ENCODE measurements around the gene HSPA5.
"Not testable (repeated sequence)": the region's sequence is repeated elsewhere in the genome, so short reads cannot be mapped to it uniquely, and the experiment has no call there.

The HSPA5 gene

DNA sequence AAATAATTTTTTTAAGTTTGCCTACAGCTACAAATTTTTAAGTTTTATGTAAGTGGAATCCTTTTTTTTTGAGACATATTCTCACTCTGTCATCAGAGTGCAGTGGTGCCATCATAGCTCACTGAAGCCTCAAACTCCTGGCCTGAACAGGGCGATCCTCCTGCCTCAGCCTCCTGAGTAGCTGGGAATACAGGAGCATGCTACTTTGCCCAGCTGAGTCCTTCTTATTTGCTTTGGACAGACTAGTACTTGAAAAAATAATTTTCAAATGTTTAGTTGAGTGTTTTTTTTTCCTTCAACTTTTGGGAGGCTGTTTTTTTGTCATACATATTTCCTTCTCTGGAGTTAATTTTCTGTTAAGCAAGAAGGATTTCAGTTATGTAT lies 27.9 kb upstream of the HSPA5 start:
- WGBS: 100% methylated on average over 1 of the region's 1 CpG
- Histone ChIP-seq H3K9me3 (ENCODE audit: control insufficient read depth, low read length) (no peaks in the 10 kb centered on the region), H3K27ac (ENCODE audit: low read length, poor library complexity, severe bottlenecking) (no peak overlapping the region)

DNA sequence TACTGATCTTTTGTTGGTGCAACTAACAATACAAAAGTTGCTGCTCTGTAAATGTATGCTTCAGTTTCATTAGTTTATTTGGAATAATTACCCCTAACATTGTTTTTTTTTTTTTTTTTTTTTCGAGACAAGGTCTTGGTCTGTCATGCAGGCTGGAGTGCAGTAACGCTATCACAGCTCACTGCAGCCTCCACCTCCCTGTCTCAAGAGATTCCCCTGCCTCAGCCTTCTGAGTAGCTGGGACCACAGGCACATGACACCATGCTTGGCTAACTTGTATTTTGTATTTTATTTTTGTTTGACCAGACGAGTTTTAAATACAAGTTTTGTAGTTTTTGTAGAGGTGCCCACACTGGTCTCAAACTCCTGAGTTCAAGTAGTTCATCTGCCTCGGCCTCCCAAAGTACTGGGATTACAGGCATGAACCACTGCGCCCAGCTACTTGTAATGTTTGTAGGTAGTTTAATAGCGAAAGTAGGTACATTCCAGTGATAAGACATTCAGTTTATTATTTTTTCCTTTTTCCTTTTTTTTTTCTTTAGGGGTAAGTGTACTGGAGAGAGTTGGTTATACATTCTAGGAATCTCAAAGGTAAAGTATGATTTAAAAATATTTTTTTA lies 27.4 kb upstream of the HSPA5 start:
- no peak for DNase-seq
- Histone ChIP-seq H2BK5ac (ENCODE audit: low read depth, low read length, poor library complexity, severe bottlenecking) (no peak overlapping the region), H3K79me1 (replicated peaks; ENCODE audit: low read length, poor library complexity, severe bottlenecking) (peaks cover 3% of the 10 kb centered on the region), H3K18ac (ENCODE audit: low read depth in 1 of 2, low read length in 2 of 2) (no peak overlapping the region), H3K4me1 (ENCODE audit: control insufficient read depth, insufficient read depth, low read depth, low read length) (peaks cover 9% of the 10 kb centered on the region), H3K4me2 (ENCODE audit: low read length, poor library complexity, severe bottlenecking) (no peak overlapping the region), H3K4ac (ENCODE audit: low read depth in 1 of 2, low read length in 2 of 2) (no peak overlapping the region), H3K4me3 (ENCODE audit: insufficient read depth in 1 of 2, low read depth in 1 of 2, low read length in 2 of 2) (no peak overlapping the region), H3K36me3 (ENCODE audit: control insufficient read depth in 1 of 2, insufficient read depth in 2 of 2, low read depth in 1 of 2, low read length in 2 of 2) (peaks cover 8 to 16% of the 10 kb centered on the region in 2 experiments), H2AK5ac (ENCODE audit: low read length, severe bottlenecking) (no peak overlapping the region), H2BK120ac (ENCODE audit: low read depth, low read length) (no peak overlapping the region), H2BK12ac (ENCODE audit: low read length in 2 of 2) (no peak overlapping the region), H3K27me3 (ENCODE audit: control insufficient read depth in 1 of 2, insufficient read depth in 1 of 2, low read length in 2 of 2) (no peaks in the 10 kb centered on the region), H3K9ac (ENCODE audit: low read length) (peak overlapping the region; percentile 78), H4K91ac (ENCODE audit: low read length) (no peak overlapping the region), H3K14ac (ENCODE audit: low read length in 2 of 2) (no peak overlapping the region), H2AFZ (ENCODE audit: low read depth, low read length) (no peak overlapping the region), H3K9me3 (ENCODE audit: control insufficient read depth, low read length) (no peaks in the 10 kb centered on the region), H3K27ac (ENCODE audit: low read length, poor library complexity, severe bottlenecking) (no peak overlapping the region), H2BK15ac (ENCODE audit: low read depth, poor library complexity, severe bottlenecking) (no peak overlapping the region), H3K23ac (ENCODE audit: low read length in 2 of 2) (no peak overlapping the region), H4K8ac (ENCODE audit: low read length) (no peak overlapping the region)
- 95% methylated on average over 2 of the region's 6 CpGs for WGBS

More for the DNA sequence above, 27.9 kb upstream of the HSPA5 start:
- no peak overlapping the region for H2AK5ac ChIP-seq (ENCODE audit: low read length, severe bottlenecking)
- peaks cover 3% of the 10 kb centered on the region for H3K79me1 ChIP-seq (replicated peaks; ENCODE audit: low read length, poor library complexity, severe bottlenecking)
- no peak overlapping the region for H3K4me3 ChIP-seq (ENCODE audit: insufficient read depth in 1 of 2, low read depth in 1 of 2, low read length in 2 of 2)
- no peak overlapping the region for H2BK15ac ChIP-seq (ENCODE audit: low read depth, poor library complexity, severe bottlenecking)
- peak overlapping the region; percentile 78 for H3K9ac ChIP-seq (ENCODE audit: low read length)
- no peak overlapping the region for H3K18ac ChIP-seq (ENCODE audit: low read depth in 1 of 2, low read length in 2 of 2)
- no peak overlapping the region for H2AFZ ChIP-seq (ENCODE audit: low read depth, low read length)
- H3K4ac ChIP-seq (ENCODE audit: low read depth in 1 of 2, low read length in 2 of 2): no peak overlapping the region
- H2BK120ac ChIP-seq (ENCODE audit: low read depth, low read length): no peak overlapping the region
- H4K91ac ChIP-seq (ENCODE audit: low read length): no peak overlapping the region
- no peak for DNase-seq
- no peak overlapping the region for H2BK5ac ChIP-seq (ENCODE audit: low read depth, low read length, poor library complexity, severe bottlenecking)
- no peak overlapping the region for H2BK12ac ChIP-seq (ENCODE audit: low read length in 2 of 2)
- H3K4me1 ChIP-seq (ENCODE audit: control insufficient read depth, insufficient read depth, low read depth, low read length): peaks cover 9% of the 10 kb centered on the region
- H3K27me3 ChIP-seq (ENCODE audit: control insufficient read depth in 1 of 2, insufficient read depth in 1 of 2, low read length in 2 of 2): no peaks in the 10 kb centered on the region
- no peak overlapping the region for H4K8ac ChIP-seq (ENCODE audit: low read length)
- H3K4me2 ChIP-seq (ENCODE audit: low read length, poor library complexity, severe bottlenecking): no peak overlapping the region
- no peak overlapping the region for H3K14ac ChIP-seq (ENCODE audit: low read length in 2 of 2)
- peaks cover 3 to 11% of the 10 kb centered on the region in 2 experiments for H3K36me3 ChIP-seq (ENCODE audit: control insufficient read depth in 1 of 2, insufficient read depth in 2 of 2, low read depth in 1 of 2, low read length in 2 of 2)
- H3K23ac ChIP-seq (ENCODE audit: low read length in 2 of 2): peak overlapping the region in 1 of 2 experiments; percentile 89

DNA sequence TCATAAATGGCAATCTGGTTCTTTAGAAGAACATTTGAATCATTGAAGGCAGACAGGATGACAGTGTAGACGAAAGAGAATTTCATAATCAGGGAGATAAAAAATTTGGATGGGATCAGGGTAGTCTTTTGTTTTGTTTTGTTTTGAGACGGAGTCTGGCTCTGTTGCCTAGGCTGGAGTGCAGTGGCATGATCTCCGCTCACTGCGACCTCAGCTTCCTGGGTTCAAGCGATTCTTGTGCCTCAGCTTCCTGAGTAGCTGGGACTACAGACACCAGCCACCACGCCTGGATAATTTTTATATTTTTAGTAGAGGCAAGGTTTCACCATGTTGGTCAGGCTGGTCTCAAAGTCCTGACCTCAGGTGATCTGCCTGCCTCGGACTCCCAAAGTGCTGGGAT lies 22.9 kb upstream of the HSPA5 start:
- H2BK15ac ChIP-seq (ENCODE audit: low read depth, poor library complexity, severe bottlenecking); H2AK5ac ChIP-seq (ENCODE audit: low read length, severe bottlenecking); H3K18ac ChIP-seq (ENCODE audit: low read depth in 1 of 2, low read length in 2 of 2); H3K79me1 ChIP-seq (replicated peaks; ENCODE audit: low read length, poor library complexity, severe bottlenecking); DNase-seq; H3K27me3 ChIP-seq (ENCODE audit: control insufficient read depth in 1 of 2, insufficient read depth in 1 of 2, low read length in 2 of 2); H3K9me3 ChIP-seq (ENCODE audit: control insufficient read depth, low read length); H3K4me3 ChIP-seq (ENCODE audit: insufficient read depth in 1 of 2, low read depth in 1 of 2, low read length in 2 of 2); H3K4me1 ChIP-seq (ENCODE audit: control insufficient read depth, insufficient read depth, low read depth, low read length); H3K4ac ChIP-seq (ENCODE audit: low read depth in 1 of 2, low read length in 2 of 2); H3K4me2 ChIP-seq (ENCODE audit: low read length, poor library complexity, severe bottlenecking); H3K14ac ChIP-seq (ENCODE audit: low read length in 2 of 2); H2BK12ac ChIP-seq (ENCODE audit: low read length in 2 of 2); H4K8ac ChIP-seq (ENCODE audit: low read length); H2AFZ ChIP-seq (ENCODE audit: low read depth, low read length); H2BK120ac ChIP-seq (ENCODE audit: low read depth, low read length); H3K23ac ChIP-seq (ENCODE audit: low read length in 2 of 2); H2BK5ac ChIP-seq (ENCODE audit: low read depth, low read length, poor library complexity, severe bottlenecking); H4K91ac ChIP-seq (ENCODE audit: low read length); H3K9ac ChIP-seq (ENCODE audit: low read length); H3K27ac ChIP-seq (ENCODE audit: low read length, poor library complexity, severe bottlenecking): not testable (repeated sequence)
- 99% methylated on average over 7 of the region's 7 CpGs for WGBS
- H3K36me3 ChIP-seq (ENCODE audit: control insufficient read depth in 1 of 2, insufficient read depth in 2 of 2, low read depth in 1 of 2, low read length in 2 of 2): peaks cover 9 to 17% of the 10 kb centered on the region in 2 experiments

DNA sequence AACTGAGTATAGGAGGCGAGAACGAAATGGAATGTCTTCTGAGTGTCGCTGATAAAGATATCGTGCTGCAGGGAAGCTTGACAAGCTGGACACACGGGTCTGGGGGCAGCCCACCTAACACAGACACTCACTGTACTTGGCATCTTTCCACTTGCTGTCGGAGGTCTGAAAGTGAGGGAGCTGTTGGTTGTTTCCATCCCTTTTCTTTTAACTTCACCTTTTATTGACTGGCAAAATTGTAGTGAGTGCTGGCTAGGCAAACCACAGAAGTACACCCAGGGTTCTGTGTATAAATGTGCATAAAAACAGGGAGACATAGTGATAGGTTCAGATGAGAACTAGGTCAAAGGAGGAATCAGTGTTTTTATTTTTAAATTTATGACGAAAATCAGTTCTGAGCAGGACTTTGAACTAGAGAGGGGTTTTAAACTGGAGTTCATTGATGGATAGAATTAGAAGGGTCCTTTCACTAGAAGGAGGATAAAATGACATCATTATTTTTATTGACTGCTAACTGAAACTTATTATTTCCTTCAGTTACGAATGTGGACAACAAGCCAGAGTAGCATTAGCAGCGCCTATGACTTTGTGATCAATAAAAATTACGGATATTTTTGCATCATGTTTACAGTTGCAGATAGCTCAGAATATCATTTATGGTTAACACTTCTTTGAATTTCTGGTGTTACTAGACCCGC lies 21.3 kb upstream of the HSPA5 start:
- Histone ChIP-seq H3K27me3 (ENCODE audit: control insufficient read depth in 1 of 2, insufficient read depth in 1 of 2, low read length in 2 of 2) (no peaks in the 10 kb centered on the region), H3K4me1 (ENCODE audit: control insufficient read depth, insufficient read depth, low read depth, low read length) (peaks cover 5% of the 10 kb centered on the region)
- WGBS: 39% methylated on average over 8 of the region's 11 CpGs

More for the DNA sequence above, 21.3 kb upstream of the HSPA5 start:
- Histone ChIP-seq H3K9me3 (ENCODE audit: control insufficient read depth, low read length) (no peaks in the 10 kb centered on the region), H3K36me3 (ENCODE audit: control insufficient read depth in 1 of 2, insufficient read depth in 2 of 2, low read depth in 1 of 2, low read length in 2 of 2) (peaks cover 9 to 17% of the 10 kb centered on the region in 2 experiments), H3K27ac (ENCODE audit: low read length, poor library complexity, severe bottlenecking) (no peak overlapping the region), H2BK5ac (ENCODE audit: low read depth, low read length, poor library complexity, severe bottlenecking) (no peak overlapping the region), H3K79me1 (replicated peaks; ENCODE audit: low read length, poor library complexity, severe bottlenecking) (peaks cover 3% of the 10 kb centered on the region), H3K23ac (ENCODE audit: low read length in 2 of 2) (no peak overlapping the region), H3K4ac (ENCODE audit: low read depth in 1 of 2, low read length in 2 of 2) (no peak overlapping the region), H2BK12ac (ENCODE audit: low read length in 2 of 2) (no peak overlapping the region), H4K8ac (ENCODE audit: low read length) (peak overlapping the region; percentile 12), H4K91ac (ENCODE audit: low read length) (no peak overlapping the region), H3K4me3 (ENCODE audit: insufficient read depth in 1 of 2, low read depth in 1 of 2, low read length in 2 of 2) (peak overlapping the region; percentile 76 to 95), H3K4me2 (ENCODE audit: low read length, poor library complexity, severe bottlenecking) (peak overlapping the region; percentile 38), H3K14ac (ENCODE audit: low read length in 2 of 2) (no peak overlapping the region), H2BK15ac (ENCODE audit: low read depth, poor library complexity, severe bottlenecking) (no peak overlapping the region), H2AK5ac (ENCODE audit: low read length, severe bottlenecking) (no peak overlapping the region), H2BK120ac (ENCODE audit: low read depth, low read length) (no peak overlapping the region), H3K18ac (ENCODE audit: low read depth in 1 of 2, low read length in 2 of 2) (peak overlapping the region in 1 of 2 experiments; percentile 52), H3K9ac (ENCODE audit: low read length) (peak overlapping the region; percentile 95), H2AFZ (ENCODE audit: low read depth, low read length) (no peak overlapping the region)
- no peak for DNase-seq
